Measurements from ENCODE around the gene SEC14L5.

DNA sequence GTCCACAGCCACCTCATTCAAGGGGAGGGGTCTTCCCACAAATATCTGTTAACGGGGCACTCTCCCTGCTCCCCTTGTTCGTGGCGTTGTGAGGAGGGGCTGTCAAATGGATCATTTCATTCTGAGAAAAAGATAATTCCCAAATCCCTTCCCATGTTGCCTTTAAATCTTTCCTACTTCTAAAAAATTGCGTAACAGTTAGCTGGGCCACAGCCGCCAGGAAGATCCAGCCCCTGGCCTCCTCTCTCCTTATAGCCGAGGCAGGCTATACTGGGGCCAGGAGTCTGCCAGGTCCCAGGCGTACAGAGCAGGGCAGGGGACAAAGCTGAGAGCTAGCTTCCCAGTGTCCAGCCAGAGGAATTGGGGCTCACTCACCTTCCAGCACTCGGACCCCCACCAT lies 107.2 kb downstream of the SEC14L5 start:
- TF ChIP-seq, protein P1, sequence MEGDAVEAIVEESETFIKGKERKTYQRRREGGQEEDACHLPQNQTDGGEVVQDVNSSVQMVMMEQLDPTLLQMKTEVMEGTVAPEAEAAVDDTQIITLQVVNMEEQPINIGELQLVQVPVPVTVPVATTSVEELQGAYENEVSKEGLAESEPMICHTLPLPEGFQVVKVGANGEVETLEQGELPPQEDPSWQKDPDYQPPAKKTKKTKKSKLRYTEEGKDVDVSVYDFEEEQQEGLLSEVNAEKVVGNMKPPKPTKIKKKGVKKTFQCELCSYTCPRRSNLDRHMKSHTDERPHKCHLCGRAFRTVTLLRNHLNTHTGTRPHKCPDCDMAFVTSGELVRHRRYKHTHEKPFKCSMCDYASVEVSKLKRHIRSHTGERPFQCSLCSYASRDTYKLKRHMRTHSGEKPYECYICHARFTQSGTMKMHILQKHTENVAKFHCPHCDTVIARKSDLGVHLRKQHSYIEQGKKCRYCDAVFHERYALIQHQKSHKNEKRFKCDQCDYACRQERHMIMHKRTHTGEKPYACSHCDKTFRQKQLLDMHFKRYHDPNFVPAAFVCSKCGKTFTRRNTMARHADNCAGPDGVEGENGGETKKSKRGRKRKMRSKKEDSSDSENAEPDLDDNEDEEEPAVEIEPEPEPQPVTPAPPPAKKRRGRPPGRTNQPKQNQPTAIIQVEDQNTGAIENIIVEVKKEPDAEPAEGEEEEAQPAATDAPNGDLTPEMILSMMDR (IDR thresholded peaks at IDR 0.05; ENCODE audit: insufficient read depth, low read depth, low read length): no peak
- TF ChIP-seq EZH2 (IDR thresholded peaks at IDR 0.05; ENCODE audit: insufficient read depth, low read length): no peak

Data from astrocyte (in vitro differentiated cells and primary cell).